DMS114 treated with DMSO at 0.1 percent for 48 hours (cell line): ENCODE measurements around the gene RAB1B.
"Not testable (repeated sequence)": the region's sequence is repeated elsewhere in the genome, so short reads cannot be mapped to it uniquely, and the experiment has no call there.

Source experiments
- DNase-seq: peaks from one replicate; lab custom pipeline; 2025; ENCODE audit not compliant: unreplicated experiment; lab: John Stamatoyannopoulos, UW

The RAB1B gene

GRCh38 chr11:66266378-66267038, 1.9 kb upstream of the RAB1B start:
- no peak for DNase-seq

- DNase-seq = no peak
Measured at GRCh38 chr11:66267039-66267378, 1.4 kb upstream of the RAB1B start.

- peak; percentile 73 for DNase-seq
Measured at GRCh38 chr11:66267379-66268243, 828 bp upstream of the RAB1B start.

- DNase-seq = peak; percentile 37
Measured at GRCh38 chr11:66268952-66269905, 790 bp downstream of the RAB1B start.

- no peak for DNase-seq
Measured at GRCh38 chr11:66271816-66272215, 3.4 kb downstream of the RAB1B start.

GRCh38 chr11:66272596-66272995, 4.2 kb downstream of the RAB1B start:
- DNase-seq = no peak

GRCh38 chr11:66274219-66274618, 5.8 kb downstream of the RAB1B start:
- no peak for DNase-seq

GRCh38 chr11:66275396-66275795, 7.0 kb downstream of the RAB1B start:
- DNase-seq = no peak

GRCh38 chr11:66275984-66276612, 7.7 kb downstream of the RAB1B start:
- DNase-seq = no peak

GRCh38 chr11:66276619-66277018, 8.2 kb downstream of the RAB1B start:
- not testable (repeated sequence) for DNase-seq

- not testable (repeated sequence) for DNase-seq
Measured at GRCh38 chr11:66277064-66277463, 8.6 kb downstream of the RAB1B start.

GRCh38 chr11:66277471-66278362, 9.3 kb downstream of the RAB1B start, which contains the start of gene CNIH2:
Gene CNIH2, plus strand, starts transcription at chr11:66278175. Its CDS starts 282 bp downstream, at chr11:66278457.
- no peak for DNase-seq

- no peak for DNase-seq
Measured at GRCh38 chr11:66278363-66279091, 10.1 kb downstream of the RAB1B start.

- DNase-seq = no peak
Measured at GRCh38 chr11:66279092-66279734, 10.8 kb downstream of the RAB1B start.

GRCh38 chr11:66280428-66280827, 12.0 kb downstream of the RAB1B start:
- DNase-seq = no peak

- DNase-seq = no peak
Measured at GRCh38 chr11:66281001-66281400, 12.6 kb downstream of the RAB1B start.

- no peak for DNase-seq
Measured at GRCh38 chr11:66281776-66282467, 13.5 kb downstream of the RAB1B start.
